Mesothelial cell of epicardium (in vitro differentiated cells): ENCODE results near the gene UBE2C. TPM values are rescaled to one million over a fixed set of nuclear protein-coding genes. Genes with fewer than 3 reads are reported as not detected.

Source experiments
- DNase-seq, 2 experiments: peaks; one replicate each; pipeline ENCODE4 v3.0.0; 2021; ENCODE audit warnings: low spot score in 2 of 2; ENCODE audit not compliant: unreplicated experiment in 2 of 2
- H3K27ac Mint-ChIP-seq: 2 replicates; pipeline ENCODE4 v1.8.0; 2021; ENCODE audit warnings: mixed read lengths
- H3K27me3 Mint-ChIP-seq: 2 replicates; pipeline ENCODE4 v1.8.0; 2021; ENCODE audit warnings: low read depth, mixed read lengths
- H3K36me3 Mint-ChIP-seq: 2 replicates; pipeline ENCODE4 v1.8.0; 2021; ENCODE audit warnings: mixed read lengths
- H3K4me1 Mint-ChIP-seq: 2 replicates; pipeline ENCODE4 v1.8.0; 2021; ENCODE audit warnings: mixed read lengths
- H3K4me3 Mint-ChIP-seq: 2 replicates; pipeline ENCODE4 v1.8.0; 2021; ENCODE audit warnings: mild to moderate bottlenecking, moderate library complexity, mixed read lengths
- H3K9me3 Mint-ChIP-seq: 2 replicates; pipeline ENCODE4 v1.8.0; 2021; ENCODE audit warnings: mixed read lengths
- total RNA-seq: library from RNA; stranded (reverse); gene quantifications from 3 replicates; pipeline ENCODE4 v1.2.1, GENCODE V29; 2021
- TF ChIP-seq, protein P1 (sequence below): fragments of 200-600 bp; sonication (generic); IDR thresholded peaks from one replicate; pipeline ENCODE4 v1.5.0; 2021; ENCODE audit warnings: antibody characterized with exemption; ENCODE audit not compliant: unreplicated experiment

Gene UBE2C
- total RNA-seq, 1 donor from 2014 or later: 48.1 TPM

DNA sequence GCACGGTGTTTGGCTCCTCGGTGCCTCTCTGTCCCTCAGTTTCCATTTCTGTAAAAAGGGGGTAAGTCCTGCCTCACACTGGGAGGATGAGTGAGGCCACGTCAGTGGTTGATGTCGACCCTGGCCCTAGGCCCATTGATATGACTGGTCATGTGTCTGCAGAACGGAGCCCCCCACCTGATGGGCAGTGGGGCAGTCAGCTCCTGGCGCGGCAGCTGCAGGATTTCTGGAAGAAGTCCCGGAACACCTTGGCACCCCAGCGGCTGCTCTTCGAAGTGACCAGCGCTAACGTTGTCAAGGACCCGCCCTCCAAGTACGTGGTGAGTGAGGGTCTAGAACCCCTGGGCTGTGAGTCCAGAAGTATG lies 22.3 kb downstream of the UBE2C start:
- H3K9me3 Mint-ChIP-seq: no peaks in the 10 kb centered on the region
- peak overlapping the region; percentile 21 for H3K27ac Mint-ChIP-seq
- no peak for DNase-seq
- no peaks in the 10 kb centered on the region for H3K36me3 Mint-ChIP-seq
- H3K4me3 Mint-ChIP-seq: peak overlapping the region; percentile 75
- TF ChIP-seq, protein P1, sequence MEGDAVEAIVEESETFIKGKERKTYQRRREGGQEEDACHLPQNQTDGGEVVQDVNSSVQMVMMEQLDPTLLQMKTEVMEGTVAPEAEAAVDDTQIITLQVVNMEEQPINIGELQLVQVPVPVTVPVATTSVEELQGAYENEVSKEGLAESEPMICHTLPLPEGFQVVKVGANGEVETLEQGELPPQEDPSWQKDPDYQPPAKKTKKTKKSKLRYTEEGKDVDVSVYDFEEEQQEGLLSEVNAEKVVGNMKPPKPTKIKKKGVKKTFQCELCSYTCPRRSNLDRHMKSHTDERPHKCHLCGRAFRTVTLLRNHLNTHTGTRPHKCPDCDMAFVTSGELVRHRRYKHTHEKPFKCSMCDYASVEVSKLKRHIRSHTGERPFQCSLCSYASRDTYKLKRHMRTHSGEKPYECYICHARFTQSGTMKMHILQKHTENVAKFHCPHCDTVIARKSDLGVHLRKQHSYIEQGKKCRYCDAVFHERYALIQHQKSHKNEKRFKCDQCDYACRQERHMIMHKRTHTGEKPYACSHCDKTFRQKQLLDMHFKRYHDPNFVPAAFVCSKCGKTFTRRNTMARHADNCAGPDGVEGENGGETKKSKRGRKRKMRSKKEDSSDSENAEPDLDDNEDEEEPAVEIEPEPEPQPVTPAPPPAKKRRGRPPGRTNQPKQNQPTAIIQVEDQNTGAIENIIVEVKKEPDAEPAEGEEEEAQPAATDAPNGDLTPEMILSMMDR: no peak
- H3K4me1 Mint-ChIP-seq: peaks cover 22% of the 10 kb centered on the region
- H3K27me3 Mint-ChIP-seq: no peaks in the 10 kb centered on the region

DNA sequence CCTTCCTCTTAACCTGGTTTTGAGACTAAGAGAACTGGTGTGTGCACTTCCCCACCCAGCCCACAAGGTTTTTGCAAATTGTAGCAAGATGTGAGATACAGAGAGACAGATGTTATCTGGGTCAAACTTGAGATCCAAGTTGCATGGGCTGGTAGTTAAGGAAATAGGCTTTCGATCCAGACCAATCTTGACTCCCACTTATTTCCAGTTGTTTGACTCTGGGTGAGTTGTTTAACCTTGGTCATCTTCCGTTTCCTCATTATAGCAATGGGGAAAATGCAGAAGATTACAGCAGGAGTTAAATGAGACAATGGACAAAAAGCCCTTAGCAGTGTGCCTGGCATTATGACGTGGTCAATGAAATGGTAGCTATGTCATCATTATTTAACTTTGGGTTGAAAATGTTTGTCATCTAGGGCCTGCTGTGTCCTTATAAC lies 22.9 kb downstream of the UBE2C start:
- Mint-ChIP-seq H3K27ac (no peak overlapping the region), H3K27me3 (no peaks in the 10 kb centered on the region), H3K36me3 (no peaks in the 10 kb centered on the region), H3K9me3 (no peaks in the 10 kb centered on the region), H3K4me1 (peaks cover 21% of the 10 kb centered on the region), H3K4me3 (peak overlapping the region; percentile 75)
- no peak for DNase-seq
- TF ChIP-seq, protein P1: no peak

DNA sequence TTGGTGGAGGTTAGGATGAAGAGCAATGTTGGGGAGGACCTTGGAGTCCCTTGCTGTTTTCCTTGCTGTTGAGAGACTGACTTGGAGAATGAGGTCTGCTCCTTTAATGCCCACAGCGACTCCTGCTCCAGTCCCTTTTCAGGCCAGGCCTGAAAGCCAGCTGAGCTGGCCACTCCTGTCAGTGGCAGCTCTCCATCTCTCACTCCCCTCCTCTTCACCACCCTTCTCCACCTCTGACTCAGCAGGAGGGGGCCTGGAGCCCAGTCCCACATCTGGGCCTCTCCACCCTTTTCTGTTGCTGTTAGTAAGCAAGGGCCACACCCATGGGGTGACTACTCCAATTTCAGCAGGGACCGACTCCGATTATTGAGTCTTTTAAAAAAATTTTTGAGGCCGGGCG lies 23.4 kb downstream of the UBE2C start:
- no peaks in the 10 kb centered on the region for H3K9me3 Mint-ChIP-seq

DNA sequence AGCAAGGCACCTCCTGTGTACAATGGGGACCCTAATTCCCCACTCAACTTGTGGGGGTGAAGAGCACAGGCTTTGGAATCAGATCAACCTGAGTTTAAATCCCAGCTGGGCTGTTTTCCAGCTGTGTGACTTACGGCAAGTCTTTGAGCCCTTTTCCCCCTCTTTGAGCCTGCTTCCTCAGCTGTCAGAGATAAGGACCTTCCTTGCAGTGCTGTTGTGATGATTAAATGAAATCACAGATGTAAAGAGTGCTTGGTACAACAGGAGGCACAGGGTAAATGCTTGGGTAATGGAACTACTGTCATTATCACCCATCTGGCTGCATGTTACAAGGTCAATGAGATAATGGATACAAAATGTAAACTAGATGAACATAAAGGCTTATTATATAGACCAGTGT lies 24.4 kb downstream of the UBE2C start:
- Mint-ChIP-seq H3K9me3 (no peaks in the 10 kb centered on the region), H3K27ac (peak overlapping the region; percentile 9), H3K4me1 (peaks cover 20% of the 10 kb centered on the region), H3K4me3 (peak overlapping the region; percentile 1), H3K36me3 (no peaks in the 10 kb centered on the region), H3K27me3 (no peaks in the 10 kb centered on the region)
- TF ChIP-seq, protein P1: no peak
- DNase-seq: no peak

More for the DNA sequence above, 23.4 kb downstream of the UBE2C start:
- no peak for DNase-seq
- peaks cover 20% of the 10 kb centered on the region for H3K4me1 Mint-ChIP-seq
- no peaks in the 10 kb centered on the region for H3K27me3 Mint-ChIP-seq
- TF ChIP-seq, protein P1: no peak
- H3K27ac Mint-ChIP-seq: no peak overlapping the region
- no peaks in the 10 kb centered on the region for H3K36me3 Mint-ChIP-seq
- peak overlapping the region; percentile 46 for H3K4me3 Mint-ChIP-seq

DNA sequence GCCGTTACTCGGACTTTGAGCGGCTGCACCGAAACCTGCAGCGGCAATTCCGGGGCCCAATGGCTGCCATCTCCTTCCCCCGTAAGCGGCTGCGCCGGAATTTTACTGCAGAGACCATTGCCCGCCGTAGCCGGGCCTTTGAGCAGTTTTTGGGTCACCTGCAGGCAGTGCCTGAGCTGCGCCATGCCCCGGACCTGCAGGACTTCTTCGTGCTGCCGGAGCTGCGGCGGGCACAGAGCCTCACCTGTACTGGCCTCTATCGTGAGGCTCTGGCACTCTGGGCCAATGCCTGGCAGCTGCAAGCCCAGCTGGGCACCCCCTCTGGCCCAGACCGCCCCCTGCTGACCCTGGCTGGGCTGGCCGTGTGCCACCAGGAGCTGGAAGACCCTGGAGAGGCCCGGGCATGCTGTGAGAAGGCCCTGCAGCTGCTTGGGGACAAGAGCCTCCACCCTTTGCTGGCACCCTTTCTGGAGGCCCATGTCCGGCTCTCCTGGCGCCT lies 28.3 kb downstream of the UBE2C start:
- H3K36me3 Mint-ChIP-seq: peaks cover 16% of the 10 kb centered on the region
- no peak for DNase-seq
- no peaks in the 10 kb centered on the region for H3K27me3 Mint-ChIP-seq
- no peak overlapping the region for H3K27ac Mint-ChIP-seq
- H3K4me3 Mint-ChIP-seq: no peak overlapping the region
- TF ChIP-seq, protein P1: no peak
- peaks cover 6% of the 10 kb centered on the region for H3K4me1 Mint-ChIP-seq
- H3K9me3 Mint-ChIP-seq: no peaks in the 10 kb centered on the region
